OCI-LY1 (cell line): ENCODE data around the gene LELP1.

Experiments used
- CTCF ChIP-seq: fragments of 200-600 bp; sonication (generic), shearing (Covaris generic); IDR thresholded peaks from 2 replicates; pipeline ENCODE4 v1.5.1; 2017; ENCODE audit warnings: mild to moderate bottlenecking, antibody characterized with exemption, low read length, moderate library complexity, mixed read lengths
- EZH2 ChIP-seq: fragments of 200-600 bp; sonication (generic), shearing (Covaris generic); IDR thresholded peaks from 2 replicates; pipeline ENCODE4 v1.8.0; 2017; ENCODE audit warnings: borderline replicate concordance, mixed run types, mild to moderate bottlenecking, antibody characterized with exemption, low read length, moderate library complexity, mixed read lengths

GRCh38 chr1:153210206-153210605 lies 7.0 kb downstream of the LELP1 start:
- TF ChIP-seq CTCF (no peak), EZH2 (no peak)
